Ramos (cell line): Measurements from ENCODE around the gene TMED8.
"Not testable (repeated sequence)": the region's sequence is repeated elsewhere in the genome, so short reads cannot be mapped to it uniquely, and the experiment has no call there.

Source experiments
- in situ Hi-C: fragments of 300-500 bp; cut with MboI; formaldehyde crosslinking; loops from one replicate; pipeline ENCODE4 v1.14.3; 2022; ENCODE audit warnings: low sequenced_read_pairs; ENCODE audit not compliant: unreplicated experiment

The TMED8 gene

DNA sequence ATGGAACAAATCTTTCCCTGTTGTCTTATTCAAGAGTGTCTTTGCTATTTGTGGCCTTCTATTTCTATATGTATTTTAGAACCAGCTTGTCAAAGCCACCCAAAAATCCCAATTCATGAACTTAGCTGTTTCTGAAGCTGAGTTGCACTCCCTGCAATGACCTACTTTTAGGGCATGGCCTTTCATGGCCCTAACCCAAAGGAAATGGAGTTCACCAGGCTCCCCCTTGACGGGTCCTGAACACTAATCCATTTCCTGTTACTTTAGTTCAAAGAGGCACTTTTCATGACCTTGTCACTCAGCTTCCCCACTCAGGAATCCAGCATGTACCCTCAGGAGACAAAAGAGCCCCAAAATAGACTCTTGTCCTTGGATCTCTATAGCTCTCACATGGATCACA is 7.6 kb downstream of the TMED8 start:
- in situ Hi-C loops, result no loop called here

DNA sequence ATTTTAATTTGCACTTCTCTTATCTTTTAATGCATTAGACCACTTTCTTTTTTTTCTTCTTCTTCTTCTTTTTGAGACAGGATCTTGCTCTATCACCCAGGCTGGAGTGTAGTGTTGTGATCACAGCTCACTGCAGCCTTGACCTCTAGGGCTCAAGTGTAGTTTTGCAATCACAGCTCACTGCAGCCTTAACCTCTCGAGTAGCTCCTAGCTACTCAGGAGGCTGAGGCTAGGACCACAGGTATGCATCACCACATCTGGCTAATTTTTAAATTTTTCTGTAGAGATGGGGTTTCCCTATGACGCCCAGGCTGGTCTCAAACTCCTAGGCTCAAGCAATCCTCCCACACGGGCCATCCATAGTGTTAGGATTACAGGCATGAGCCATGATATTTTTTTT is 12.7 kb downstream of the TMED8 start:
- in situ Hi-C loops, result no loop called here

DNA sequence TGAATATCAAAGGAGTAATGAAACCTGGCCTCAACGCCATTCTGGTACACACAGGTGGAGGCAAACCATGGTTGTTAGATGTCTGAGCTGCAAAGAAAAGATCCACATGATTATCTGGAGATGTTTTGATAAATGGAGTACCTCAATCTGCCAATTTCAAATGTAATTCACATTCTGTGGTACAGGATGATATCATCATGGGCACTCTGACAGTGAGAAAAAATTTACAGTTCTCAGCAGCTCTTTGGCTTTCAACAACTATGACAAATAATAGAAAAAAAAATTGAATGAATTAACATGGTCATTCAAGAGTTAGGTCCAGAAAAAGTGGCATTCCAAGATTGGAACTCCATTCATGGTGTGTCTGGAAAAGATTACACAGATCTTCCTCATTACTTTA is 17.3 kb downstream of the TMED8 start:
- in situ Hi-C loops, result no loop called here

DNA sequence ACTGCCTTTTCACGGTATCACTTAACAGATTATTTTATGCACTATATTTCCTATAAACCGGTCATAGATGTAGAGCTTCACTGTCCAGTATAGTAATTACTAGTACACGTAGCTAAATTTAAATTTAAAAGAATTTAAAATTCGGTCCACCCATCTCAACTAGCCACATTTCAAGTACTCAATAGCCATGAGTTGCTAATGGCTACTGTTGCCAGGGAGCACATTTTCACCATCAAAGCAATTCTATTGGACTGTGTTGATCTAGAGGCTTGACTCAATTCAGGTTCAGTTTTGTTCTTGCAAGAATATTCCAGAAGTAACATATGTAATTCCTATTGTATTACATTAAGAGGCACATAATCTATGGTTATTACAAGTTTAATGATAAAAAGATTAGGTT is 20.0 kb downstream of the TMED8 start:
- in situ Hi-C loops, result no loop called here

DNA sequence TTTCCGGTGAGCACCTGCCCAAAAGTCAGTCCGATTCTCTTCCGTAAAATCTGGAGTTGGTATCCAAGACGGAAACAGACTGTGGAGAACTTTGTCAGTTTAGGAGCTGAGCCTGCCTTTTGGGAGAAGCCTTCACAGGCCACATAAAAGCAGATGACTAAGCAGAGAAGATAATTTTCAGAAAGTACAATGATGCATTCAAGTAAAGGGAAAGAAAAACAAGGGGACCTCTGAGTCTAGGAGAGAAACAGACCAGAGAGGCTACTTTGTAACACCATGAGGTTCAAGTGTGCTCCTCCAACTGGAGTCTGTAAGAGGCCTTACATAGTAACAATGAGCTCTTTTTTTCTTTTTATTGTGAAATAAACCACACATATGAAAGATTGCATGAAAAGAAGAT is 21.1 kb downstream of the TMED8 start:
- in situ Hi-C loops, result no loop called here

DNA sequence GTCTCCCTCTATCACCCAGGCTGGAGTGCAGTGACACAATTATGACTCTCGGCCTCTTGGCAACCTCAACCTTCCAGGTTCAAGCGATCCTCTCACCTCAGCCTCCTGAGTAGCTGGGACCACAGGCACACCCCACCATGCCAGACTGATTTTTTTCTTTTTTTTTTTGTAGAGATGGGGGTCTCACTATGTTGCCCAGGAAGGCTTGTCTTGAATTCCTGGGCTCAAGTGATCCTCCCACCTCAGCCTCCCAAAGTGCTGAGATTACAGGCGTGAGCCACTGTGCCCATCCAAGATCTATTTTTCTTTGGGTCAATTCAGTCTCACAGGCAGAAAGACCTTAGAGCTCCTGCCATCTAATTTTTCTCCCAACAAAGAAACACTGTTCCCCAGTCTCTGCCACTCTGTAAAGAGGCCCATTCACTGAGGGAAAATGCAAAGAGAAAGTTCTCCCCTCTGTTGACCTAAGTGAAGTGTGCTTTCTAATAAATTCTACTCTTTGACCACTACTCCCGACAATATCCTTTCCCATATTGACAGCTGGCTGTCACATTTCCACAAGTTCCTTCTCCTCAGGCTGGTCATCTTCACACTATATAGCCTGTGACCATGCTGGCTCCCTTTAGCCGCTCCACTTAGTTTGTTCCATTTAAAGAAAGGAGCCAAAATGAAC is 23.3 kb downstream of the TMED8 start:
- in situ Hi-C loops, result no loop called here

DNA sequence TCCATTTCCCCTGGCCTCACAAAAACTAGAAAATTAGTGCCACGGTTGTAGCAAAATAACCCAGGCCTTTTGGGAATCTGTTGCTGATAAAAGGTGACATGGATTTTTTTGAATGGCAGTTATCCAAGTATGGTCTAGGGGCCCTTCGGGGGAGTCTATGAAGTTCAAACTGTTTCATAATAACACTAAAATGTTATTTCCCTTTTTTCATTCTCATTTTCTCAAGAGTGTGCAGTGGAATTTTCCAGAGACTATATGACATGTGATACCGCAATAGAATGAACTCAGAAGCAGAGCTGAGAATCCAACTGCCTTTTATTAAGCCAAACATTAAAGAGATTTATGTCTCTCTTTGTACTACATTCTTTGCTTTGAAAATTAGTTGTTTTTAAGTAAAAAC is 29.1 kb downstream of the TMED8 start:
- in situ Hi-C loops, result no loop called here

DNA sequence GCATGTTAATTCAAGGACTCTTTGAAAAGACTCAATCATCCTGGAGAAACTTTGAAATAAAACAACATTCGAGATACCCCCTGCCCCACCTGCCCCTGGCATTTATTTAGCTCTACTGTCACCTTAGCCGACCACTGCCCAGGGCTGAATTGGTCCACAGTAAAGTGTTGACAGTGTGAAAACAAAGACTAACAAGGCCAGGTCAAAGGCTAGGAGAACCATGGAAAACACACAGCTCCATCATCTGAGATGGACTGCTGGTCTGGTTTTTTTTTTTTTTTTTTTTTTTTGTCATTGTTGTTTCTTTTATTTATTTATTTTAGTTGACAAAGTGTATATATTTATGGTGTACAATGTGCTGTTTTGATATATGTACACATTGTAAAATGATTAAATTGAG is 30.4 kb downstream of the TMED8 start:
- in situ Hi-C loops, result no loop called here

- in situ Hi-C loops, result no loop called here
Measured at GRCh38 chr14:77344377-77344996, 32.4 kb downstream of the TMED8 start.

DNA sequence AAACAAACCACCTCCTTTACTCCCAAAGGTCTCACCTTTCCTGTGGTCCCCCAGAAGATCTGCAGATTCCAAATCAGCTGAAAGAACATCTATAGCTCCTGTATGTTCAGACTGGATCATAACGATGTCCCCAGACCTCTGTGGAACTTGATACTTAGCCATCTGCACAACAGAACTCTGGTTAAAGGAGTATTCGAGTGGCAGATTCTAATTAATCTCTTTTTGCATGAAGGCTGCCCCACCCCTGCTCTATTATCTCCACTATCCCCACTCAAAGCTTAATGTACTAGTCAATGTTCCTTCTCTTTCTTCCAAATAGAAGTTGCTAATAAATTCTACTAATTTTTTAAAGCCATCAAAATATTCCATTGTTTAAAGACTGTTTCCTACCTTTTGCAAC is 33.2 kb downstream of the TMED8 start:
- in situ Hi-C loops, result no loop called here

- in situ Hi-C loops, result no loop called here
Measured at GRCh38 chr14:77342726-77343397, 34.0 kb downstream of the TMED8 start.

DNA sequence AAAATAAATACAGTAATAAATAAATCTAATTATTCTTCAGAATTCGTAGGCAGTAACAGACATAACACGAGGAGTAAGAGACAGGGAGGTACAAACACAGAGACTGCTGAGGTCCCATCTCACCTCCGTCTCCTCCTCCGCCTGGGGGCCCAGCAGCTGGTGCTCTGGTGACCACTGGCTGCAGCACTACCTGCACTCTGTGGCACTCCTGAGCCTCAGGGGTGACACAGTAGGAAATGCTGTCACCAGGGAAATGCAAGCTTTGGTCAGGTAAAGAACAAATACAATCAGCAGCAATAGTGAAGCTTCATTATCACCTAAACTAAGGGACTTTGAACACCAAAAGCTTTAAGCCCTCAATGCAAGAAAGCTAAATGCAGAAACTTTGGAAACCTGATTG is 36.5 kb downstream of the TMED8 start:
- in situ Hi-C loops, result no loop called here

- in situ Hi-C loops, result no loop called here
Measured at GRCh38 chr14:77339407-77339806, 37.5 kb downstream of the TMED8 start.

DNA sequence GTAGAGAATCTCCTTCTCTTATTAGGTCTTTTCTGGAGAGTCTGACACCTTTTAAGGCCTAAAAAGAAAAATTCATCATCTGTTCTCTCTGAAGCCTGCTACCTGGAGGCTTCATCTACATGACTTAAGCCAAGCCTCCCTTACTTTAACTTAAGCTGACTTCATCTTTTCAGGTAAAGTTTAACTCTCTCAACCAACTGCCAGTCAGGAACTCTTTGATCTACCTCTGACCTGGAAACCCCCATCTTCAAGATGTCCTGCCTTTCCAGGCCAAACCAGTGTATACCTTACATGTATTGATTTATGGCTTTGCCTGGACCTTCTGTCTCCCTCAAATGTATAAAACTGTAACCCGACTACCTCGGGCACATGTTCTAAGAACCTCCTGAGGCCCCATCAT is 38.6 kb downstream of the TMED8 start:
- in situ Hi-C loops, result no loop called here

- in situ Hi-C loops, result no loop called here
Measured at GRCh38 chr14:77337880-77338279, 39.0 kb downstream of the TMED8 start.

GRCh38 chr14:77337255-77337654 is 39.6 kb downstream of the TMED8 start:
- in situ Hi-C loops, result not testable (repeated sequence)

GRCh38 chr14:77335576-77335975 is 41.3 kb downstream of the TMED8 start:
- in situ Hi-C loops, result no loop called here

GRCh38 chr14:77329872-77330271 is 47.0 kb downstream of the TMED8 start:
- in situ Hi-C loops, result no loop called here

- in situ Hi-C loops, result no loop called here
Measured at GRCh38 chr14:77327111-77327510, 49.8 kb downstream of the TMED8 start.

- in situ Hi-C loops, result no loop called here
Measured at GRCh38 chr14:77325746-77326094, 51.2 kb downstream of the TMED8 start.

- in situ Hi-C loops, result no loop called here
Measured at GRCh38 chr14:77324816-77325745, 51.8 kb downstream of the TMED8 start.
